Upper lobe of right lung (tissue), 1 donor: ENCODE data around the gene SAMM50. TPM values are rescaled to one million over a fixed set of nuclear protein-coding genes. Genes with fewer than 3 reads are reported as not detected.

ENCODE experiments used
- ATAC-seq: fragments of 200-7000 bp; cut with Tn5 transposase; one replicate; pipeline ENCODE4 v1.9.1; 2020; ENCODE audit warnings: mild to moderate bottlenecking, moderate library complexity
- DNase-seq: peaks from one replicate; pipeline ENCODE4 v3.0.0-alpha.2; 2020
- H3K27ac ChIP-seq: fragments of 200-600 bp; one replicate; pipeline ENCODE4 v1.8.0; 2022
- H3K27me3 ChIP-seq: fragments of 200-600 bp; one replicate; pipeline ENCODE4 v1.8.0; 2022; ENCODE audit warnings: mild to moderate bottlenecking
- H3K36me3 ChIP-seq: fragments of 200-600 bp; one replicate; pipeline ENCODE4 v1.8.0; 2022
- H3K4me1 ChIP-seq: fragments of 200-600 bp; one replicate; pipeline ENCODE4 v1.8.0; 2022
- H3K4me3 ChIP-seq: fragments of 200-600 bp; one replicate; pipeline ENCODE4 v1.8.0; 2022; ENCODE audit warnings: mild to moderate bottlenecking
- H3K9me3 ChIP-seq: fragments of 200-600 bp; one replicate; pipeline ENCODE4 v1.8.0; 2022
- CTCF ChIP-seq: fragments of 200-600 bp; IDR thresholded peaks from one replicate; pipeline ENCODE4 v1.8.0; 2022; ENCODE audit warnings: antibody characterized with exemption
- intact Hi-C: fragments of 100-400 bp; cut with DNase I; formaldehyde crosslinking; loops from one replicate; pipeline ENCODE4 v1.11.0; 2022
- total RNA-seq: library from RNA; stranded (reverse); fragmentation: NEBNext Ultra II Directional; extraction: Animal tissue kit (Norgen Biotek cat#: 25700); gene quantifications from one replicate; pipeline ENCODE4 v1.2.1, GENCODE V29; 2021
- donor health status: DM: no; HTN: yes; CAD: no; lungs with severe emphysema.

Gene SAMM50
- total RNA-seq, 1 donor from 2014 or later: 25.7 TPM

GRCh38 chr22:43955883-43956782 is 891 bp downstream of the SAMM50 start:
- H3K36me3 ChIP-seq: peaks cover 4% of the 10 kb centered on the region
- no peak for DNase-seq
- peak overlapping the region; percentile 98 for H3K4me3 ChIP-seq
- TF ChIP-seq CTCF: no peak
- intact Hi-C loops: no loop called here
- no peaks in the 10 kb centered on the region for H3K27me3 ChIP-seq
- peak overlapping the region; percentile 89 for H3K27ac ChIP-seq
- ATAC-seq: no peak
- peaks cover 23% of the 10 kb centered on the region for H3K4me1 ChIP-seq
- H3K9me3 ChIP-seq: no peaks in the 10 kb centered on the region

- intact Hi-C loops: no loop called here
- Histone ChIP-seq H3K27me3 (no peaks in the 10 kb centered on the region), H3K27ac (no peak overlapping the region), H3K4me3 (peak overlapping the region; percentile 98), H3K9me3 (no peaks in the 10 kb centered on the region), H3K36me3 (peaks cover 4% of the 10 kb centered on the region), H3K4me1 (peaks cover 23% of the 10 kb centered on the region)
- DNase-seq: peak; percentile 21
- no peak for TF ChIP-seq CTCF
- ATAC-seq: no peak
Observed at GRCh38 chr22:43956805-43957463, 1.7 kb downstream of the SAMM50 start.

GRCh38 chr22:43957871-43958270 is 2.6 kb downstream of the SAMM50 start:
- DNase-seq (peak; percentile 18), ATAC-seq (no peak)
- no peaks in the 10 kb centered on the region for H3K27me3 ChIP-seq
- H3K27ac ChIP-seq: no peak overlapping the region
- TF ChIP-seq CTCF: no peak
- intact Hi-C loops: no loop called here
- H3K36me3 ChIP-seq: peaks cover 4% of the 10 kb centered on the region
- peaks cover 23% of the 10 kb centered on the region for H3K4me1 ChIP-seq
- H3K9me3 ChIP-seq: no peaks in the 10 kb centered on the region
- no peak overlapping the region for H3K4me3 ChIP-seq

GRCh38 chr22:43964314-43964857 is 9.1 kb downstream of the SAMM50 start:
- no peaks in the 10 kb centered on the region for H3K27me3 ChIP-seq
- H3K9me3 ChIP-seq: no peaks in the 10 kb centered on the region
- peaks cover 63% of the 10 kb centered on the region for H3K36me3 ChIP-seq
- DNase-seq: no peak
- no peak for ATAC-seq
- no peaks in the 10 kb centered on the region for H3K4me1 ChIP-seq
- intact Hi-C loops: no loop called here
- no peak overlapping the region for H3K27ac ChIP-seq
- no peak for TF ChIP-seq CTCF
- no peak overlapping the region for H3K4me3 ChIP-seq

DNA sequence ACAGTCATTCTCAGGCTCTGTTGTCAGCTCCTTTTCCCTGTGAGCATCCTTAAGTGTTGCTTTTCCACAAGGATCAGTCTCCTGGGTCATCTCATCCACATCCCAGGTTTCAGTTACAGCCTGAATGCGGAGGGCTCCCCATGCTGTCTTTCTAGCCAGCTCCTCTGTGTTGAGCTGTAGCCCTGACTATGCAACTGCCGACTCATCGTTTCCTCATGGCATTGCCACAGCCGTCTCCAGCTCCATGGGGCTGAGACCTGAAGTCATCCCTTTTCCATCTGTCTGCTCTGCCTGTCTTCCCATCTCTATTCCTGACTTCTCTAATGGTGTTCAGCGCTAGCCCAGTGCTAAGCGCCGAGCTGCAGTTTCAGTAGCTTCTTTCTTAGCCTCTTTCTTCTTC is 11.8 kb downstream of the SAMM50 start:
- Histone ChIP-seq H3K9me3 (no peaks in the 10 kb centered on the region), H3K4me3 (no peak overlapping the region), H3K4me1 (no peaks in the 10 kb centered on the region), H3K36me3 (peaks cover 84% of the 10 kb centered on the region), H3K27ac (no peak overlapping the region), H3K27me3 (no peaks in the 10 kb centered on the region)
- no peak for TF ChIP-seq CTCF
- ATAC-seq (no peak), DNase-seq (no peak)
- intact Hi-C loops: no loop called here
